IPS-NIHi7 (cell line): ENCODE data around the gene ANTXR2.

Experiments used
- DNase-seq: peaks from one replicate; pipeline ENCODE4 v3.0.0; 2012; ENCODE audit warnings: mixed read lengths; ENCODE audit errors: extremely low spot score

The ANTXR2 gene

GRCh38 chr4:80069837-80070731 is 2.9 kb downstream of the ANTXR2 start:
- DNase-seq: no peak

DNA sequence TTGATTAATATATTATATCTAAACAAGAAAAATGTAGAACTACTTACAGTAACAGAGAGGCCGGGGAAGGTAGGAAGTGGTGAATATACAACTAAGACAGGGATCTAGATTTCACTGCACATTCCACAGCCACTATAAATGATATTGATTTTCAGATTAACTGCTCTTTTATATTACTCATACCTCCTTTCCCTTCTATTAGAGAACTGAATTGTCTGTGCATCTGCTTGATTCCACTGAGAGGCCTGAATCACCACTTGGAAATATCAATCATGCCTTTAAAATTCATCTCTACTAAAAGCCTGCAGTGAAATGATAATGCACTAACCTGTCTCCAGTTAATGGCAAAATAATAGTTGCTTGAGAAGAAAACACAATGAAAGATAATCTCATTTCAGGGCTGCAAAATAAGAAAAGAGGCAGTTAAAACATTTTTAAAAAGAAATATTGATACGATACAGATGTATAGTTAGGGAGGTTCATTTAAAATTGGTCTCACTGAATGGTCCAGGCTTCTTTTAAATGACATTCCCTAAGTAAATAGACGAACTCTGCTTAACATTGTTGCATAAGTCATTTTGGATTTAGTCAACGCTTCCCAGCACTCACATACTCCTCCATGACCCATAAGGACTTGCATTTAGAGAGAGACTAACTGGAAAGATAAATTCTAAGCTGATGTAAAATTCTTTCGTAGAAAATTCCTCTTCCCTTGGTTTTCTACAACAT is 3.8 kb downstream of the ANTXR2 start:
- DNase-seq: no peak

DNA sequence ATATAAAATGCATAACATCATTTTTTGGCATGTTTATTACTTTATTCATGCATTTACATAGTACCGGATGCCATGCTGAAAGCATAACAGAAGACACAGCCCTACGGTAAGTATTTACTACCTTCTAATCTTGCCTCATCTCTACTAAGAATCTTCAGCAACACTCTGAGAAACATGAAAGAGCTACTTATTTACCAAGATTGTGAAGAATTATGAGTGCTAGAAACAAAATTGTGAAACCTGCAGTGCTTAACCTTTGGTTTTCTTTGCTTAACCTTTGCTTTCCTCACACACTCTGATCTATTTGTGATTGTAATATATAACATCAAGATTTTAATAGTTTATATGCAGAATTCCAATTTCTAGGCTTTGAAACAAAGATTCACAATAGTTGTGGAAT is 7.4 kb downstream of the ANTXR2 start:
- no peak for DNase-seq

- no peak for DNase-seq
Measured at GRCh38 chr4:80062527-80062926, 10.5 kb downstream of the ANTXR2 start.

GRCh38 chr4:80060804-80061203 is 12.2 kb downstream of the ANTXR2 start:
- no peak for DNase-seq

DNA sequence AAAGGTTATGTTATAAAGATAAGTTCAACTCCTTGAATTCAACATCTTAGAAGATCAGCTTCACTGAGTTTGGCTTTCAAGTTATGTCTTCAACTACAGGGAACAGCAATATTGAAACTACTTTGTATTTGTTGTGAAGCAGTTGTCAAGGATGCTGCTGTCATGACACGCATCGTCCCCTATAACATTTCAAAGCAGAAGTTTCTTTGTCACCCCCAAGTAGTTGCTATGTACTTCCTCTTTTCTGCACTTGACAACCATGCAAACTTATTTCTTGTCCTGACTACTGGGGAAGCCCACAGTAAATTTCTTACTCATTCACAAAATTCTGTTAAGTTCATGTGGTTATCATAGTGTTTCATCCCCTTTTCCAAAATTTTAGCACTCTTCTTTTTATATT is 14.3 kb downstream of the ANTXR2 start:
- DNase-seq: no peak

DNA sequence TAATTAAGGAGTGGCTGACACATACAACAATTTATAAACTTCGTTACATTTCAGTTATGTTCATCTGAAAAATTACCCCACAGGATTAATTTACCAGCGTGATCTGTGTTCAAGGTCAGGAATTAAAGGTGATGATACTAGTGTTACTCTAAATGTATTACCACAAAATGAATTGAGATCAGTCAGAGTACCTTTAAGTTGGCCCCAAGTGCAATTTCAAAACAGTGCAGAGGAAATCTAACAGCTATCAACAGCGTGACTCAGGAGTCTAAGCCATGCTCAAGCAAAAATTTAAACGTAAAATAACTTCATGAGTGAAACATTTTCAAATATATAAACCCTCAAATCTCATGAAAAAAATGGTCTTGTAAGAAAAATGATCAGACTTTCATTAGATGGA is 18.7 kb downstream of the ANTXR2 start:
- DNase-seq: no peak

DNA sequence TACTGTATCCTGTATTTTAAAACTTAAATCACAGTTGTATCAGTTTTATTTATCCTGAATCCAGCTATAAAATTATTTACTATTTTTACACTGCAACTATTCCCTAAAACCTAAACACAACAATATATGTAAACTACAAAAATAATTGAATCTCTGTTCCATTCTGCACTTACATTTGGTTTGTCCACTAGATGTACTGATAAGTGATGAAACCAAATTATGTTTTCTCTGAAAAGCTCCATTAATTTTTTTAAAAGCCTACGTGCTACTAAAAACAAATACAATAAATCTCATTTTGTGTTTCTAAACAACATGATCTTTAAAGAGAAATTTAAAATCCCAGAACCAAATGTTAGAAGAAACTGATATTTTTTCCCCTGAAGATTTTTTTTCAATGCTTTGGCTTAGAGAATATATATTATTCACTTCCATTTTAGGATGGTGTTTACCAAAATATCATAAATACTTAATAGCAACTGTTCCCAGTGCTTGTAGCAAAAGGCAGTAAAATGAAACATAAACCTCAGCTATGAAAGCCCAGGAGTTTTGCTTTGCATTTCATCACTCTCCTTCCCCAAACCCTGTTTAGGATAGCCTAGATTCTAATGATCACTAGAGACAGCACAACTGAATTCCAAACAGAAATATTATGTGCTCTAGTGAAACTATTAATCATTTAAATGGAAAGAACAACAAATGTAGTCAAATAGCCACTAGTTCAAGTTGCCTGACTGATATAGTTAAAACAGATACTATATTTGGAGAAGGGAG is 19.7 kb downstream of the ANTXR2 start:
- DNase-seq: no peak

DNA sequence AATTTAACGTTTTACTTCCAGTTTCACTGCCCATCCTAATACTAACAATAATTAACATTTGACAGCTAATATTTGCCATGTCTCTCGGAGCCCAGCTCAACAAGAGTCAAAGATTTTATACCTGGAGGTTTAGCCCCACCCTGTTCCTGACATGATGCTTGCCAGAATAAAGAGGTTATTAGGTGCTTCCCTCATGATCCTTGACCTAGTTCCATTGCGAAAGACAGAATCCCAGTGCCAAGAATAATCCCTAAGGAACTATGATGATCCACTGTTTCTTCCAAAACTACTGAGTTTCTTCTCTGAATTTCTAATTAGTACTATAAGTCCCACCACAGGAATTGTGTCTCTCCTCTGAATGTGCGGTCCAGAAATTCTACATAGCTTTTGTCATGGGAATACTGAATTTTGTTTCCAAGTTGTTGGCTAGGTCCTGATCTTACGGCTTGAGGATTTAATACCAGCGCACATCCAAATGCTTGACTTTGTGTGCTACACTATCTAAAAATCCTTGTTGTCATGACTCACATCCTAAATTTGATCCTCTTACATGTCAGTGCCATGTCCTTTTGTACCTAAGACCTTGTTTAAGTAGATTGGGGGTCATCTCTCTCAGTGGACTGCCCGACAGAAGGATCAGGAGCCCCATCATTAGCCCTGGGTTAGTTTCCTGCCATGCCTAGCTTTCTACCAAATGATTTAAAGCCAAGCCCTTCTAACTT is 23.1 kb downstream of the ANTXR2 start:
- no peak for DNase-seq

DNA sequence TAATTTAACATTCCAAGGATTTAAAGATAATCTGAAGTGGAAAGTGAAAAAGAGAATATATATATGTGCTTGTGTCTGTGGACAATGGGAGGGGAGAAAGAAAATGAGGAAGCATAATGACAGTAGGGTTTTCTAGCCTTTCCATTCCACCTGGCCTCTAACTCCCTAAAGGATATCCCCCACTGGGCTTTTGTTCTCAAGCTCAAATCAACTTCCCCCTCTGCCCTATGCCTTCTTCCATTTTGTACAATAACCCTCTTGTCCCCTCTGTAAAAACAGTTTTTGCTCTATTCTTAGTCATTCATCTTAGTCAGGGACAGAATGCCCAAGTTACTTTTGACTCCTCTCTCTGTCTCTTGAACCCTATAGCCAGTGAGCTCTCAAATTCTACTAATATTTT is 23.6 kb downstream of the ANTXR2 start:
- DNase-seq: peak; percentile 15

DNA sequence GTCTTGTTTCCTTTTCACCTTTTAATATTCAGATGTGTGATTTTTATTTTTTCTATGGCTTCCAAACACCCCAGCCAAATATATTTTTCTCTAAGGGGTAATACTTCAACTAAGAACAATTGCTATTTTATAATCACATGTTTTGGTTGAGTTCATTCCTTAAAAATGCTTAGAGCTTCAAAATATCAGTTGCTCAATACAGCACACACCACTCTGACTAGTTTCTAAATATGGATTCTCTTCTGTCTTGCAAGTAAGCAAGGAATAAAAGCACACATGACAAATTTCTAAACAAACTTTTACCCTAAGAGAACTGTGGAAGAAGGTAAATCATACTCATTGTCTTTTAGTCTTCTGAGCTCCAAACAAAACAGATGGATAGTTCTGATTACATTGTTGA is 27.2 kb downstream of the ANTXR2 start:
- DNase-seq: no peak

DNA sequence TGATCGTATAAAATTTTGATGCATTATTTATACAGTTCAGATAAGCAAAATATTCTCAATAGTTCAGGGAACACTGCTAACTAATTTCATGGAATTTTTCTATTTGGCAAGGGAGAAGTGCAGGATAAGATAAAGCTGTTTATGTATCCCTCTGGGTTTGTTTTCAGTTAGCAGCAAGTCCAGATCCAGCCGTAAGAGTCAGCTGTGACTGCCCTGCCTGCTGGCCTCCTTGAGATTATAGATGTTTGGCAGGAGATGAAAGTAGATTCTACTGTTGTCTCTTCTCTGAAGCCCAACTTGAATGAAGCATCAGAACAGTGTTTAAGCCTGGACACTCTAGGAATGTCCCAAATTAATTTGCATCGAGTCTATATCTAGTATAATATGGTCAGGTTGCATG is 29.5 kb downstream of the ANTXR2 start:
- no peak for DNase-seq

GRCh38 chr4:80042821-80043220 is 30.2 kb downstream of the ANTXR2 start:
- DNase-seq: no peak

- no peak for DNase-seq
Measured at GRCh38 chr4:80037864-80038263, 35.2 kb downstream of the ANTXR2 start.

- DNase-seq: no peak
Measured at GRCh38 chr4:80036949-80037685, 35.9 kb downstream of the ANTXR2 start.

- DNase-seq: no peak
Measured at GRCh38 chr4:80036306-80036705, 36.7 kb downstream of the ANTXR2 start.

GRCh38 chr4:80035336-80035735 is 37.7 kb downstream of the ANTXR2 start:
- DNase-seq: no peak

- DNase-seq: no peak
Measured at GRCh38 chr4:80033581-80033980, 39.4 kb downstream of the ANTXR2 start.

- no peak for DNase-seq
Measured at GRCh38 chr4:80029364-80029763, 43.7 kb downstream of the ANTXR2 start.

- DNase-seq: no peak
Measured at GRCh38 chr4:80027611-80028010, 45.4 kb downstream of the ANTXR2 start.

DNA sequence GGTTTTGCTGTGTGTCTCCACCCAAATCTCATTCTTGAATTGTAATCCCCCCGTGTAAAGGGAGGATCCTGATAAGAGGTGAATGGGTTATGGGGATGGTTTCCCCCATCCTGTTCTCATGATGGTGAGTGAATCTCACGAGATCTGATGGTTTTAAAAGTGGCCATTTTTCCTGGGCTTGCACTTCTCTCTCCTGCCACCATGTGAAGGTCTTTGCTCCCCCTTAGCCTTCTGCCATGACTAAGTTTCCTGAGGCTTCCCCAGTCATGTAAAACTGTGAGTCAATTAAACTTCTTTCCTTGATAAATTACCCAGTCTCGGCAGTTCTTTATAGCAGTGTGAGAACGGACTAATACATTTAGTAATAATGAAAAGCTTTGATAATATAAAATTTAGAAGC is 46.9 kb downstream of the ANTXR2 start:
- DNase-seq: no peak
